Tibial artery (tissue), 4 donors: Measurements from ENCODE around the gene PRDM10.

ENCODE experiments used
- DNase-seq, 2 donors: peaks; one replicate each; pipeline ENCODE4 v3.0.0-alpha.2; 2019
- H3K27ac ChIP-seq, 2 donors: fragments of 200-600 bp; sonication (generic) in 1 of 2; 1 replicate in 1 of 2; 2 replicates in 1 of 2; pipeline ENCODE4 v1.5.1; 2018 to 2019; ENCODE audit warnings: mild to moderate bottlenecking in 1 of 2
- H3K27me3 ChIP-seq, 2 donors: fragments of 200-600 bp; sonication (generic) in 1 of 2; one replicate each; pipeline versions ENCODE4 v1.5.1 to v1.6.0; 2016 to 2019
- H3K36me3 ChIP-seq, 3 donors: fragments of 200-600 bp; sonication (generic) in 2 of 3; one replicate each; pipeline ENCODE4 v1.5.1; 2016 to 2019; ENCODE audit warnings: mild to moderate bottlenecking in 2 of 3
- H3K4me1 ChIP-seq, 4 donors: fragments of 200-600 bp; sonication (generic) in 2 of 4; 1 replicate in 3 of 4; 2 replicates in 1 of 4; pipeline ENCODE4 v1.5.1; 2016 to 2019
- H3K4me3 ChIP-seq, 2 donors: fragments of 200-600 bp; sonication (generic) in 1 of 2; 1 replicate in 1 of 2; 2 replicates in 1 of 2; pipeline ENCODE4 v1.5.1; 2018 to 2019; ENCODE audit warnings: mild to moderate bottlenecking in 2 of 2
- H3K9me3 ChIP-seq, 3 donors: fragments of 200-600 bp; sonication (generic) in 1 of 3; one replicate each; pipeline ENCODE4 v1.5.1; 2016 to 2019
- intact Hi-C: fragments of 100-400 bp; cut with DNase I; formaldehyde crosslinking; loops from one replicate; pipeline ENCODE4 v1.15.0; 2023; ENCODE audit warnings: low total_unique reads
- TF ChIP-seq, protein P1 (sequence below), 2 experiments: fragments of 200-600 bp in 1 of 2; fragments of 450-650 bp in 1 of 2; IDR thresholded peaks; one replicate each; pipeline ENCODE4 v1.5.1; 2017 to 2019; ENCODE audit warnings: antibody characterized with exemption in 2 of 2, mild to moderate bottlenecking in 1 of 2, moderate library complexity in 1 of 2

PRDM10 gene

DNA sequence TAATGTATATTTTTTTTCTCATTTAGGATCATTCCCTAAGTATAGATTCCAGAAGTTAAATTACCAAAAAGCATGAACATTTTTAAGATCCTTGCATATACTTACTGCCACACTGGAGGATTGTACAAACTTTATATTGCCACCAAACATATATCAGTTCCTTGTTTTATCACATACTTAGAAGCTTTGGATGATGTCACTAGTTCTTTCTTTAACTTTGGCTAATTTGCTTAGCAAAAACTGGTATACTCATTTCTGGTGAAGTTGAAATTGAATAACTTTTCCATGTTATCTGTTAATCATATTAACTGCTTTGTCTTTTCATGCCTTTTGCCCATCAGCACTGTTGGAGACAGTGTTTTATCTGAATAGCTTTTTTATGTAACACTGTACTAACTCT lies 31.6 kb upstream of the PRDM10 start:
- Histone ChIP-seq H3K27me3 (no peaks in the 10 kb centered on the region), H3K27ac (no peak overlapping the region), H3K9me3 (no peaks in the 10 kb centered on the region), H3K4me1 (no peaks in the 10 kb centered on the region), H3K4me3 (no peak overlapping the region), H3K36me3 (no peaks in the 10 kb centered on the region)
- intact Hi-C loops, result no loop called here
- TF ChIP-seq, protein P1, sequence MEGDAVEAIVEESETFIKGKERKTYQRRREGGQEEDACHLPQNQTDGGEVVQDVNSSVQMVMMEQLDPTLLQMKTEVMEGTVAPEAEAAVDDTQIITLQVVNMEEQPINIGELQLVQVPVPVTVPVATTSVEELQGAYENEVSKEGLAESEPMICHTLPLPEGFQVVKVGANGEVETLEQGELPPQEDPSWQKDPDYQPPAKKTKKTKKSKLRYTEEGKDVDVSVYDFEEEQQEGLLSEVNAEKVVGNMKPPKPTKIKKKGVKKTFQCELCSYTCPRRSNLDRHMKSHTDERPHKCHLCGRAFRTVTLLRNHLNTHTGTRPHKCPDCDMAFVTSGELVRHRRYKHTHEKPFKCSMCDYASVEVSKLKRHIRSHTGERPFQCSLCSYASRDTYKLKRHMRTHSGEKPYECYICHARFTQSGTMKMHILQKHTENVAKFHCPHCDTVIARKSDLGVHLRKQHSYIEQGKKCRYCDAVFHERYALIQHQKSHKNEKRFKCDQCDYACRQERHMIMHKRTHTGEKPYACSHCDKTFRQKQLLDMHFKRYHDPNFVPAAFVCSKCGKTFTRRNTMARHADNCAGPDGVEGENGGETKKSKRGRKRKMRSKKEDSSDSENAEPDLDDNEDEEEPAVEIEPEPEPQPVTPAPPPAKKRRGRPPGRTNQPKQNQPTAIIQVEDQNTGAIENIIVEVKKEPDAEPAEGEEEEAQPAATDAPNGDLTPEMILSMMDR (IDR thresholded peaks at IDR 0.05), result no peak
- no peak for DNase-seq

DNA sequence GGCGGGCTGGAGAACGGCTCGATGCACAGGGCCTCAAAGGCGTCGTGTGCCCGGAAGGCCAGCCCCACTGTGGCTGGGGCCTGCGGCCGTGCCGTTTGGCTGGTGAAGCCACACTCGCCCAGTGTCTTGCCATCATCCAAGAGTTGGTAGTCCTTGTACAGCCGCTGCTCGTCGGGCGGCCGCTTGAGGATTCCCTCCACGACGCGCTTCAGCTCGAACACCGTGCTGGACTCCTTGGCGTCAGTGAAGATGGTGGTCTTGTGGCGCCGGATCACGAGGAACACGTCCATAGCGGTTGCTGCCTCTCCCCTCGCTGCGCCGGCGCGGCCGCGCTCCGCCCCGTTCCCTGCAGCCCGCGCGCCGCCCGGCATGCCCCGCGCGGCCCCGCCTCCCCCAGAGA lies 30.3 kb upstream of the PRDM10 start:
- TF ChIP-seq, protein P1 (IDR thresholded peaks at IDR 0.05), result no peak
- no peak overlapping the region for H3K4me3 ChIP-seq

DNA sequence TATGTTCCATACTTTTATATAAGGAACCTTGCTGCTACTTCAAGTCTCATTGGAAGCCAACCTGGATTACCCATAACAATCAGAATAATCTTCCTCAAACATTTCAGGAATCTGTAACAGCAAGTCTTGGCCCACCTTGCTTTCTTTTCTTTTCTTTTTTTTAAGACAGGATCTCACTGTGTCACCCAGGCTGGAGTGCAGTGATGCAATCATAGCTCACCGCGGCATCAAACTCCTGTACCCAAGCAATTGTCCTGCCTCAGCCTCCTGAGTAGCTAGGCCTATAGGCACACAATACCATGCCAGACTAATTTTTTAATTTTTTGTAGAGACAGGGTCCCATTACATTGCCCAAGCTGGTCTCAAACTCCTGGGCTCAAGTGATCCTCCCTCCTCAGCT lies 29.3 kb upstream of the PRDM10 start:
- Histone ChIP-seq H3K4me3 (no peak overlapping the region), H3K27me3 (no peaks in the 10 kb centered on the region), H3K4me1 (no peaks in the 10 kb centered on the region), H3K27ac (no peak overlapping the region), H3K36me3 (no peaks in the 10 kb centered on the region), H3K9me3 (no peaks in the 10 kb centered on the region)
- no peak for DNase-seq
- TF ChIP-seq, protein P1 (IDR thresholded peaks at IDR 0.05), result no peak
- intact Hi-C loops, result no loop called here

More for the DNA sequence above, 30.3 kb upstream of the PRDM10 start:
- Histone ChIP-seq H3K27ac (no peak overlapping the region), H3K36me3 (no peaks in the 10 kb centered on the region), H3K27me3 (no peaks in the 10 kb centered on the region), H3K9me3 (no peaks in the 10 kb centered on the region), H3K4me1 (no peaks in the 10 kb centered on the region)
- intact Hi-C loops, result no loop called here
- DNase-seq, result no peak

DNA sequence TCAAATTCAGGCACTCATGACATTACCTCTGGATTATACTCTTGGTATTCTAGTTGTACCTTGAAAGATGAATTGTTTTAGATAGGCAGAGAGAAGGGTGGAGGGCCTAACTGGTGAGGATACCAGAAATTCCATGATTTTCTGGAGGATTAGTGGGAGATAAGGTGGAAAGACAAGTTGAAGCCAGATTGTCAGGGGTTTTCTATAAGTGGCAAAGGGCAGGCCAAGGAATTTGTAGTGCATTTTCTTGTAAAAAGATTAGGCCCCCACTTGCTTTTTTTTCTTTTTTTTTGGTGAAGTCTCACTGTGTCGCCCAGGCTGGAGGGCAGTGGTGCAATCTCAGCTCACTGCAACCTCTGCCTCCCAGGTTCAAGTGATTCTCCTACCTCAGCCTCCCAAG lies 28.4 kb upstream of the PRDM10 start:
- H3K36me3 ChIP-seq, result no peaks in the 10 kb centered on the region
- no peak overlapping the region for H3K27ac ChIP-seq
- no peaks in the 10 kb centered on the region for H3K9me3 ChIP-seq
- H3K4me3 ChIP-seq, result no peak overlapping the region
- no peaks in the 10 kb centered on the region for H3K27me3 ChIP-seq
- DNase-seq, result no peak
- no peaks in the 10 kb centered on the region for H3K4me1 ChIP-seq
- intact Hi-C loops, result no loop called here
- TF ChIP-seq, protein P1 (IDR thresholded peaks at IDR 0.05), result no peak

DNA sequence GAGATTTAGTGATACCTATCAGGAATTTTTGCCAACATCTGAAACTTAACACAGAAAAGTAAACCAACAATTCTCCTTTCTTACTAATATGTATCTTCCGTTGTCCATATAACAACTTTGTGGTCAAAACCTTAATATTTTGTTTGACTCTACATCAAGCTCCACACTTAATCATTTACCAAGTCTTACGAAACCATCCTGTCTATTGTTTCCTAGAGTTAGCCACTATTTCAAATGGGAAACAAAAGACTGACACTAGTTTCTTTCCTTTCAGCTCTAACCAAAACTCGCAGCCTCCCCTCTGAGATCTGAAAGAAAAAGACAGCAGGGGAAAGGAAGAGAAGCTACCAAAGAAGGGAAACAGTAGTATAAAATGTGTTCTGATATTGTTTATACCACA lies 26.5 kb upstream of the PRDM10 start:
- TF ChIP-seq, protein P1 (IDR thresholded peaks at IDR 0.05), result no peak
- Histone ChIP-seq H3K4me3 (no peak overlapping the region), H3K27me3 (no peaks in the 10 kb centered on the region), H3K9me3 (no peaks in the 10 kb centered on the region), H3K36me3 (no peaks in the 10 kb centered on the region), H3K27ac (no peak overlapping the region), H3K4me1 (no peaks in the 10 kb centered on the region)
- intact Hi-C loops, result no loop called here
- DNase-seq, result no peak

DNA sequence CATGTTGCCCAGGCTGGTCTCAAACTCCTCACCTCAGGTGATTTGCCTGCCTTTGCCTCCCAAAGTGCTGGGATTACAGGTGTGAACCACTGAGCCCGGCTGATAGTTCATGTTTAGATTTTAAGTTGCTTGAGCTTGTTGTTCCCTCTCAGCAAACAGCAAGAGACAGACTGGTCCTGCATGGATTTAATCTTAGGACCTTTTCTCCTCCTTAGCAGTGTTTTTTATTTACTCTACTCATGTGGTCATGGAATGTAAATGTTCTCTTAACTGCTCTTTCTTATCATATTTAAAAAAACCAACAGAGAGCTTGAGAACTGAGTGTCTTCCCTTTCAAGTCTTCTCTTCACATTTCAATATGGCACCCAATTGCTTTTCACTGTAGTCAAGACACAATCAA lies 22.7 kb upstream of the PRDM10 start:
- Histone ChIP-seq H3K9me3 (no peaks in the 10 kb centered on the region), H3K27me3 (no peaks in the 10 kb centered on the region), H3K4me3 (no peak overlapping the region), H3K27ac (no peak overlapping the region), H3K4me1 (no peaks in the 10 kb centered on the region), H3K36me3 (no peaks in the 10 kb centered on the region)
- TF ChIP-seq, protein P1 (IDR thresholded peaks at IDR 0.05), result no peak
- no peak for DNase-seq
- intact Hi-C loops, result no loop called here
